Measurements from ENCODE around the gene SLC25A5.
"Not testable (repeated sequence)": the region's sequence is repeated elsewhere in the genome, so short reads cannot be mapped to it uniquely, and the experiment has no call there.

Gene SLC25A5

DNA sequence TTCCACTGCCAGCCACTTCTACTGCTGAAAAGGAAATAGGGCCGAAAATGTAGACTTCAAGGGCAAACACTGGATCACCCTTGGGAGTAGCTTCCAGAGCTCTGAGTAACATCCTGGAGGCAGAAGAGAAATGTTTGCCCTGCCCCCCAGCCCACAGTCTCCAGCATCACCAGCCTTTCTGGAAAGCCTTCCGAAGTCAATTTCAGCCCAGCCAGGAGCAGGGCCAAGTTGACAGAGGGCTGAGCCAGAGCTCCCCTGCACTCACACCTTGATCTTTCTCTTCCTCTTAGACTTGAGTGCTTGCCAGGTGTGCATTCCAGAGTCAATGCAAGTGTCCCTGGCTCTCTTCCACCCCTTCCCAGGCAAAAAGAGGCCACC is 35.2 kb downstream of the SLC25A5 start:
- no peak for DNase-seq (ENCODE audit: low read depth in 2 of 2)

- not testable (repeated sequence) for DNase-seq (ENCODE audit: low read depth in 2 of 2)
Observed at GRCh38 chrX:119505145-119505544, 36.9 kb downstream of the SLC25A5 start.

- no peak for DNase-seq (ENCODE audit: low read depth in 2 of 2)
Observed at GRCh38 chrX:119505945-119506344, 37.7 kb downstream of the SLC25A5 start.

GRCh38 chrX:119507206-119507605 is 39.0 kb downstream of the SLC25A5 start:
- DNase-seq (ENCODE audit: low read depth in 2 of 2), result no peak

GRCh38 chrX:119512146-119512800 is 44.0 kb downstream of the SLC25A5 start:
- DNase-seq (ENCODE audit: low read depth in 2 of 2), result no peak

DNA sequence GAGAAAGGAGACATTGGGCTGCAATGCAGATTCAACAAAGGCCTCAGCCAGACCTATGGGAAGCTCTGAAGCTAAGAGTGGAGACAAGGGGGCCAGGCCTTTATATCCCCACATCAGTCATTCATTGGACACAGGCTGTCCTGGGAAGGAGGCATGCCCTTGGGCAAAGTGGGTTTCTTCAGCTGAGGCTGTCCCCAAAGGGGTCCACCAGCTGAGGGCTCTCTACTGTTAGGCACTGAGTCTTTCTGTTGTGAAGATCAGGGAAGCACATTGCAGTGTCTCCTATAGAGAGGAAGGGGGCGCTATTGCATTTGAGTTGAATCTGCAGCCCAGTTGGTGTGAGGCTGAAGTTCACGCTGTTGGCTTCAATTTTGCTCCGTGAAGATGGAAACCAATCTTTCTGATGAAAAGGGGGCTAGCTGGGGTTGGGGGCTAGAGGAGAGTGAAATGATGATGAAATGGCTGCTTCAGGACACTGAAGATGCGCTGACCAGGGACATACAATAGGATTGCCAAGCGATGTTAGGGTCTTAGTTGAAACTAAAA is 48.0 kb downstream of the SLC25A5 start:
- no peak for DNase-seq (ENCODE audit: low read depth in 2 of 2)

DNA sequence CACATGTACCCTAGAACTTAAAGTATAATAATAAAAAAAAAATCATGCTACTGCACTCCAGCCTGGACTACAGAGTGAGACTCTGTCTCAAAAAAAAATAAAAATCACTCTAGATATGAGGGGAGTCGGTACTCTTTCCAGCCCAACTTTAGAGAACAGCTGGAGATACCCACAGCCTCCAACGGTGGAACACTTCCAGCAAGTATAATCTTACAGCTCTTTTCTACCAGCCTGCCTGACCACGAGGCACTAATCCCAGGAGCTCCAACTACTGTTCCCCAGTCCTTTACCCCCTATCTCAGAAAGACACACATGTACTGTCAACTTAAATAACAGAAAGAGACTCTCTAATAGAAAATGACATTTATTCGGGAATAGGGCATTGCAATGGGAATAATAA is 50.1 kb downstream of the SLC25A5 start:
- DNase-seq (ENCODE audit: low read depth in 2 of 2), result no peak

Data from stimulated activated CD8-positive, alpha-beta memory T cell treated with anti-CD3 and anti-CD28 coated beads, Interleukin-15, amount 100 ng/mL, for 48 hours (primary cell).